PC-3 (cell line): ENCODE measurements around the gene CYB5D1. TPM values are rescaled to one million over a fixed set of nuclear protein-coding genes. Genes with fewer than 3 reads are reported as not detected.

Experiments
- ATAC-seq: fragments of 200-7000 bp; cut with Tn5 transposase; 2 replicates; pipeline ENCODE4 v1.9.1; 2020; ENCODE audit warnings: mild to moderate bottlenecking, moderate library complexity
- BruUV-seq: library from RNA; stranded (reverse); fragments of 400-500 nt; replicated peaks from 2 replicates; lab custom pipeline; 2021; lab: Mats Ljungman, UMichigan
- CTCF ChIA-PET: fragments of 300-600 bp; sonication (Branson Sonifier 250); formaldehyde crosslinking; loops from one replicate; lab custom pipeline; 2022; ENCODE audit warnings: antibody characterized with exemption; lab: Charles Lee
- POLR2A ChIA-PET: fragments of 300-600 bp; sonication (Branson Sonifier 250); formaldehyde crosslinking; loops from one replicate; lab custom pipeline; 2022; ENCODE audit warnings: antibody characterized with exemption; ENCODE audit not compliant: unreplicated experiment; lab: Charles Lee
- DNase-seq: peaks from one replicate; pipeline ENCODE4 v3.0.0-alpha.2; 2015
- H2AFZ ChIP-seq: fragments of 300-600 bp; sonication (generic); 2 replicates; pipeline ENCODE4 v1.6.0; 2016; ENCODE audit warnings: antibody characterized with exemption, low read length
- H3F3A ChIP-seq: fragments of 300-600 bp; sonication (generic); one replicate; pipeline ENCODE4 v1.6.0; 2017; ENCODE audit warnings: antibody characterized with exemption, low read length, control low read depth, mild to moderate bottlenecking; ENCODE audit not compliant: unreplicated experiment
- H3K27ac ChIP-seq: fragments of 300-600 bp; sonication (generic); 2 replicates; pipeline ENCODE4 v1.5.1; 2016; ENCODE audit warnings: mild to moderate bottlenecking, low read length
- H3K27me3 ChIP-seq: fragments of 300-600 bp; sonication (generic); 2 replicates; pipeline ENCODE4 v1.6.1; 2016; ENCODE audit warnings: low read length, mixed read lengths
- H3K36me3 ChIP-seq: fragments of 300-600 bp; sonication (generic); 2 replicates; pipeline ENCODE4 v1.6.1; 2016; ENCODE audit warnings: low read depth, mixed run types, low read length, mixed read lengths
- H3K4me1 ChIP-seq: fragments of 300-600 bp; sonication (generic); 2 replicates; pipeline ENCODE4 v1.5.1; 2016; ENCODE audit warnings: low read length; ENCODE audit not compliant: insufficient read depth
- H3K4me2 ChIP-seq: fragments of 300-600 bp; sonication (generic); 2 replicates; pipeline ENCODE4 v1.6.0; 2016; ENCODE audit warnings: low read length
- H3K4me3 ChIP-seq: fragments of 300-600 bp; sonication (generic); 2 replicates; pipeline ENCODE4 v1.5.1; 2016; ENCODE audit warnings: mild to moderate bottlenecking, low read length, mixed read lengths
- H3K79me2 ChIP-seq: fragments of 300-600 bp; sonication (generic); 2 replicates; pipeline ENCODE4 v1.6.1; 2017; ENCODE audit warnings: low read length, mixed read lengths
- H3K9ac ChIP-seq: fragments of 300-600 bp; sonication (generic); 2 replicates; pipeline ENCODE4 v1.6.0; 2016; ENCODE audit warnings: mild to moderate bottlenecking, low read length
- H3K9me2 ChIP-seq: fragments of 300-600 bp; sonication (generic); replicated peaks from 2 replicates; pipeline ENCODE4 v1.6.1; 2016; ENCODE audit warnings: mixed run types, low read length, mixed read lengths
- H3K9me3 ChIP-seq: fragments of 300-600 bp; sonication (generic); 2 replicates; pipeline ENCODE4 v1.6.1; 2016; ENCODE audit warnings: low read length, mixed read lengths
- H4K20me1 ChIP-seq: fragments of 300-600 bp; sonication (generic); 2 replicates; pipeline ENCODE4 v1.6.1; 2016; ENCODE audit warnings: low read length, mixed read lengths
- EZH2 ChIP-seq: fragments of 300-600 bp; sonication (generic); IDR thresholded peaks from one replicate; pipeline ENCODE4 v1.6.1; 2017; ENCODE audit warnings: antibody characterized with exemption, mild to moderate bottlenecking, low read length; ENCODE audit not compliant: unreplicated experiment
- EZH2phosphoT487 ChIP-seq: fragments of 300-600 bp; sonication (generic); IDR thresholded peaks from 2 replicates; pipeline ENCODE4 v1.6.1; 2018; ENCODE audit warnings: mild to moderate bottlenecking, antibody characterized with exemption, low read length, borderline replicate concordance
- intact Hi-C: fragments of 100-400 bp; cut with micrococcal nuclease; formaldehyde crosslinking; loops from 2 replicates; pipeline ENCODE4 v1.9.0; 2023
- total RNA-seq: library from RNA; depleted of rRNA; stranded (reverse); fragments of >200 nt; gene quantifications from 2 replicates; pipeline ENCODE4 v1.2.3, GENCODE V29; 2014
- TF ChIP-seq, protein P1 (sequence below): fragments of 300-600 bp; sonication (generic); conservative IDR thresholded peaks from 2 replicates; pipeline ENCODE4 v1.5.1; 2017; ENCODE audit warnings: antibody characterized with exemption, low read depth, mild to moderate bottlenecking, low read length

CYB5D1 gene
- total RNA-seq, 1 experiment from 2014 or later: 23.1 TPM

DNA sequence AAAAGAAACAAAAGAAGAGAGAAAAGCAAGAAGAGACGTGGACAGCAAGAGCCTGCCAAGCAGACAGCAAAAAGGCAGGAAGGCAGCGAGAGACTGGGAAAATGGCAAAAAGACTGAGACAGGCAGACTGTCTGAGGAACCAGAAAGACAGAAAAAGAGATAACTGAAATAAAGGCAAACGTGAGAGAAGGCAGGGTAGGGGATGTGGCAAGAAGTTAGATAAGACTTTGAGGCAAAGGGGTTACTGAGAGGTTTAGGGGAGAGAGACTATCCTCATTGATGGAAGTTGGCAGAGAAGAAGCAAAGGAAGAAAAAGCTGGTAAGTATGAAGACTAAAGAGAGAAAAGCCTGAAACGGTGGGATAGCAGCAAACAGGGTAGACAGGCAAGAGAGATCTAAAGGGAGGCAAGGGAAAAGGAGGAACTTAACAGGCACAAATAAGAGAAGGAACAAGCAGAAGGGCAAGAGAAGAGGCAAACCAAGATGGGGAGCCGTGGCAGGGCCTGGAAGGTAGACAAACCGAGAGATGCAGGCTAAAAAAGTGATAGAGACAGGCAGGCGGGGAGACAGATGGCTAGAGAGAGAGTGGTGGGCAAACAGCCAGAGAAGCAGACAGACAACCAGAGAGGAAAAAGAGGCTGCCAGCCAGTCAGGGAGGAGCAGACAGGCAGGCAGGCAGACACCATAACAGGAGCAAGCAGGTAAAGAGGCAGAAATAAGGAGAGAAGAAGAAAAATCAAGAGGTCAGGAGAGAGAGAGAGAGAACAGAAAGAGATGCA lies 23.7 kb downstream of the CYB5D1 start:
- H2AFZ ChIP-seq: no peak overlapping the region
- ChIA-PET POLR2A (no interaction called here), CTCF (no interaction called here)
- no peak for DNase-seq
- no peaks in the 10 kb centered on the region for H4K20me1 ChIP-seq
- H3K79me2 ChIP-seq: peaks cover 12% of the 10 kb centered on the region
- H3K36me3 ChIP-seq: no peaks in the 10 kb centered on the region
- H3K9ac ChIP-seq: no peak overlapping the region
- no peaks in the 10 kb centered on the region for H3K9me2 ChIP-seq
- no peaks in the 10 kb centered on the region for H3K27me3 ChIP-seq
- no peak overlapping the region for H3K4me2 ChIP-seq
- 0 out of 2 replicates have a peak, but pooled peaks cover 8% of the 10 kb centered on the region for H3K4me1 ChIP-seq
- intact Hi-C loops: no loop called here
- TF ChIP-seq EZH2: no peak
- no peak for ATAC-seq
- H3K9me3 ChIP-seq: no peaks in the 10 kb centered on the region
- H3K4me3 ChIP-seq: no peak overlapping the region
- H3F3A ChIP-seq: peaks cover 4% of the 10 kb centered on the region
- no TSS peak for BruUV-seq
- H3K27ac ChIP-seq: no peak overlapping the region

DNA sequence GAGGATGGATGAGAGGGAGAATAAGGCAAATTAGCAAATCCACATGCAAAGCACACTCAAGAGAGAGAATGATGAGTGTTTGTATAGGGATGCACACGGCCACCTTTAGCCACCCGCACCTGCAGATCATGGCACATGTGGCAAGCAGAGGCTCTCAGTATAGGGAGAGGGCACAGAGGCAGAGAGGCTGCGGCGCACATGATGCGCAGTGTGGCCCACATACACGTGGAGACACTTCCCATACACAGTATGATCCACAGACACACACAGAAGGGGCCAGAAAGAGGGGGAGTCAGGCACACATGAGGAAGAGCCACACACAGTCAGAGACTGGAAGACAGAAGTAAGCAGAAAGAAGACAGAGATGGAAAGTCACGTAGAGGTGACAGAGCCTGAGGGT lies 24.3 kb downstream of the CYB5D1 start:
- intact Hi-C loops: no loop called here
- Histone ChIP-seq H3K9me3 (no peaks in the 10 kb centered on the region), H3K27ac (no peak overlapping the region), H3K36me3 (no peaks in the 10 kb centered on the region), H3K9me2 (no peaks in the 10 kb centered on the region), H3K4me1 (0 out of 2 replicates have a peak, but pooled peaks cover 8% of the 10 kb centered on the region), H4K20me1 (no peaks in the 10 kb centered on the region), H3K4me2 (no peak overlapping the region), H3K27me3 (no peaks in the 10 kb centered on the region), H3F3A (peaks cover 10% of the 10 kb centered on the region), H3K79me2 (peaks cover 14% of the 10 kb centered on the region), H2AFZ (no peak overlapping the region), H3K4me3 (no peak overlapping the region), H3K9ac (no peak overlapping the region)
- ATAC-seq (no peak), DNase-seq (no peak)
- CTCF ChIA-PET: no interaction called here
- BruUV-seq: no TSS peak
- POLR2A ChIA-PET: no interaction called here
- TF ChIP-seq EZH2 (no peak), EZH2phosphoT487 (no peak)
- TF ChIP-seq, protein P1, sequence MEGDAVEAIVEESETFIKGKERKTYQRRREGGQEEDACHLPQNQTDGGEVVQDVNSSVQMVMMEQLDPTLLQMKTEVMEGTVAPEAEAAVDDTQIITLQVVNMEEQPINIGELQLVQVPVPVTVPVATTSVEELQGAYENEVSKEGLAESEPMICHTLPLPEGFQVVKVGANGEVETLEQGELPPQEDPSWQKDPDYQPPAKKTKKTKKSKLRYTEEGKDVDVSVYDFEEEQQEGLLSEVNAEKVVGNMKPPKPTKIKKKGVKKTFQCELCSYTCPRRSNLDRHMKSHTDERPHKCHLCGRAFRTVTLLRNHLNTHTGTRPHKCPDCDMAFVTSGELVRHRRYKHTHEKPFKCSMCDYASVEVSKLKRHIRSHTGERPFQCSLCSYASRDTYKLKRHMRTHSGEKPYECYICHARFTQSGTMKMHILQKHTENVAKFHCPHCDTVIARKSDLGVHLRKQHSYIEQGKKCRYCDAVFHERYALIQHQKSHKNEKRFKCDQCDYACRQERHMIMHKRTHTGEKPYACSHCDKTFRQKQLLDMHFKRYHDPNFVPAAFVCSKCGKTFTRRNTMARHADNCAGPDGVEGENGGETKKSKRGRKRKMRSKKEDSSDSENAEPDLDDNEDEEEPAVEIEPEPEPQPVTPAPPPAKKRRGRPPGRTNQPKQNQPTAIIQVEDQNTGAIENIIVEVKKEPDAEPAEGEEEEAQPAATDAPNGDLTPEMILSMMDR: no peak

DNA sequence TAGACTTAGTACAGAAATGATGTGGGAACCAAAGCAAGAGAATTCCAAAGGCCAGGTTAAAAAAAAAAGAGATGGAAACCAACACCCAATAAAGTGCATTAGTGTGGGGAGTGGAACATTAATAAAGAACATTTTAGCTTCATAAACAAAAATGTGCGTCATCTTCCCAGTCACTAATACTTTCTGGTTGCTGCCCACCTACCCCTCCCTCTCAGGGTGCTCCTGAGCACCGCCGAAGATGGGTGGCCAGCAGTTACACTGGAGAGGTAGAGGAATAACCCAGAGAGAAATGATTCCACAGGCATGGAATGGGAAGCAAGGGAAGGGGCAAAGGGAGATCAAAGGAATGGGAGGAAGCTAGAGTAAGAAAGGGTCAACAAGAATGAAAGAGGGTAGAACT lies 24.8 kb downstream of the CYB5D1 start:
- ATAC-seq (no peak), DNase-seq (no peak)
- Histone ChIP-seq H3K27me3 (no peaks in the 10 kb centered on the region), H3K36me3 (no peaks in the 10 kb centered on the region), H3K4me1 (0 out of 2 replicates have a peak, but pooled peaks cover 8% of the 10 kb centered on the region), H3K27ac (no peak overlapping the region), H3K4me2 (no peak overlapping the region), H3K79me2 (peaks cover 14% of the 10 kb centered on the region), H3K4me3 (no peak overlapping the region), H2AFZ (no peak overlapping the region), H3F3A (peaks cover 11% of the 10 kb centered on the region), H4K20me1 (no peaks in the 10 kb centered on the region), H3K9me3 (no peaks in the 10 kb centered on the region), H3K9me2 (no peaks in the 10 kb centered on the region), H3K9ac (no peak overlapping the region)
- TF ChIP-seq EZH2phosphoT487: no peak
- TF ChIP-seq EZH2: no peak
- TF ChIP-seq, protein P1: no peak
- ChIA-PET POLR2A (no interaction called here), CTCF (no interaction called here)
- intact Hi-C loops: no loop called here
- no TSS peak for BruUV-seq
